Activated CD8-positive, alpha-beta T cell treated with anti-CD3 and anti-CD28 coated beads for 36 hours (primary cell): ENCODE data around the gene PSMD8. TPM values are rescaled to one million over a fixed set of nuclear protein-coding genes. Genes with fewer than 3 reads are reported as not detected.
"Not testable (repeated sequence)": the region's sequence is repeated elsewhere in the genome, so short reads cannot be mapped to it uniquely, and the experiment has no call there.

Experiments used
- ATAC-seq: fragments of 200-7000 bp; cut with Tn5 transposase; one replicate; pipeline ENCODE4 v1.10.0; 2021; ENCODE audit warnings: mild to moderate bottlenecking, moderate library complexity
- CTCF ChIA-PET: fragments of 350-600 bp; sonication (Branson Sonifier 250); formaldehyde crosslinking; loops from one replicate; lab custom pipeline; 2021; ENCODE audit warnings: antibody characterized with exemption; lab: Charles Lee
- POLR2A ChIA-PET: fragments of 350-600 bp; sonication (Branson Sonifier 250); formaldehyde crosslinking; loops from one replicate; lab custom pipeline; 2021; ENCODE audit warnings: antibody characterized with exemption; lab: Charles Lee
- DNase-seq: peaks from one replicate; pipeline ENCODE4 v3.0.0-alpha.2; 2020
- H3K27ac Mint-ChIP-seq: one replicate; pipeline ENCODE4 v1.8.0; 2021; ENCODE audit warnings: mild to moderate bottlenecking, mixed read lengths
- H3K27me3 Mint-ChIP-seq: one replicate; pipeline ENCODE4 v1.8.0; 2021; ENCODE audit warnings: mixed read lengths
- H3K36me3 Mint-ChIP-seq: one replicate; pipeline ENCODE4 v1.8.0; 2021; ENCODE audit warnings: low read depth, mixed read lengths
- H3K4me1 Mint-ChIP-seq: one replicate; pipeline ENCODE4 v1.8.0; 2021; ENCODE audit warnings: low read depth, mixed read lengths
- H3K4me3 Mint-ChIP-seq: one replicate; pipeline ENCODE4 v1.8.0; 2021; ENCODE audit warnings: mild to moderate bottlenecking, moderate library complexity, mixed read lengths
- H3K9me3 Mint-ChIP-seq: one replicate; pipeline ENCODE4 v1.8.0; 2021; ENCODE audit warnings: mixed read lengths
- CTCF ChIP-seq: fragments of 200-600 bp; IDR thresholded peaks from one replicate; pipeline ENCODE4 v1.8.0; 2022; ENCODE audit warnings: antibody characterized with exemption, mild to moderate bottlenecking
- intact Hi-C: fragments of 100-400 bp; cut with micrococcal nuclease; formaldehyde crosslinking; loops from one replicate; pipeline ENCODE4 v1.10.0; 2022
- total RNA-seq, 2 experiments: library from RNA; stranded (reverse); gene quantifications; one replicate each; pipeline ENCODE4 v1.2.3, GENCODE V29; 2021

Gene PSMD8
- total RNA-seq, 2 experiments from 2014 or later: 178 to 191 TPM

DNA sequence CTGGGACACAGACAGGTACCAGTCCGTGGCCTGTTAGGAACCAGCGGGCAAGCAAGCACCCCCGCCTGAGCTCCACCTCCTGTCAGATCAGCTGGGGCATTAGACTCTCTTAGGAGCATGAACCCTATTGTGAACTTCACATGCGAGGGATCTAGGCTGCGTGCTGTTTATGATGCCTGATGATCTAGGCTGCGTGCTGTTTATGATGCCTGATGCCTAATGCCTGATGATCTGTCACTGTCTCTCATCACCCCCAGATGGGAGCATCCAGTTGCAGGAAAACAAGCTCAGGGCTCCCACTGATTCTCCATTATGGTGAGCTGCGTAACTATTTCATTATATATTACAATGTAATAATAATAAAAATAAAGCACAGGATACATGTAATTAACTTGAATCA, 48.1 kb downstream of the PSMD8 start:
- Mint-ChIP-seq H3K4me1 (peaks cover 16% of the 10 kb centered on the region), H3K9me3 (no peaks in the 10 kb centered on the region), H3K36me3 (no peaks in the 10 kb centered on the region), H3K4me3 (no peak overlapping the region), H3K27ac (no peak overlapping the region), H3K27me3 (peaks cover 3% of the 10 kb centered on the region)
- POLR2A ChIA-PET: interaction anchor here (0.6 kb wide), 1 partner anchor 48 kb away, joined by 3 read pairs; the partner anchor contains the start of gene PSMD8
- CTCF ChIA-PET: interaction anchor here (0.8 kb wide), 1 partner anchor 20 kb away, joined by 3 read pairs; the partner anchor contains the start of gene FAM98C
- intact Hi-C loops: no loop called here
- ATAC-seq (no peak), DNase-seq (no peak)
- no peak for TF ChIP-seq CTCF

DNA sequence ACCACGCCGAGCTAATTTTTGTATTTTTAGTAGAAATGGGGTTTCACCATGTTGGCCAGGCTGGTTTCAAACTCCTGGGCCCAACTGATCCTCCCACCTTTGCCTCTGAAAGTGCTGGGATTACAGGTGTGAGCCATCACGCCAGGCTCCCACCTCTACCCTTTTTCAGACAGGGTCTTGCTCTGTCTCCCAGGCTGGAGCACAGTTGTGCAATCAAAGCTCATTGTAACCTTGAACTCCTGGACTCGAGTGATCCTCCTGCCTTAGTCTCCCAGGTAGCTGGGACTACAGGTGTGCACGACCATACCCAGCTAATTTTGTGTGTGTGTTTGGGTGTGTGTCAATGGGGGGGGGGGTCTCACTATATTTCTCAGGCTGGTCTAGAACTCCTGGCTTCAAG, 49.9 kb downstream of the PSMD8 start:
- ATAC-seq: no peak
- Mint-ChIP-seq H3K9me3 (no peaks in the 10 kb centered on the region), H3K4me1 (peaks cover 17% of the 10 kb centered on the region), H3K36me3 (no peaks in the 10 kb centered on the region), H3K27ac (no peak overlapping the region), H3K27me3 (peaks cover 6% of the 10 kb centered on the region), H3K4me3 (no peak overlapping the region)
- POLR2A ChIA-PET: interaction anchor here (0.6 kb wide), 1 partner anchor 38 kb away, joined by 3 read pairs; no protein-coding TSS in a partner anchor
- DNase-seq: no peak
- CTCF ChIA-PET: interaction anchor here (3.5 kb wide), 1 partner anchor 21 kb away, joined by 19 read pairs; the partner anchor contains the start of gene FAM98C
- TF ChIP-seq CTCF: no peak
- intact Hi-C loops: no loop called here

DNA sequence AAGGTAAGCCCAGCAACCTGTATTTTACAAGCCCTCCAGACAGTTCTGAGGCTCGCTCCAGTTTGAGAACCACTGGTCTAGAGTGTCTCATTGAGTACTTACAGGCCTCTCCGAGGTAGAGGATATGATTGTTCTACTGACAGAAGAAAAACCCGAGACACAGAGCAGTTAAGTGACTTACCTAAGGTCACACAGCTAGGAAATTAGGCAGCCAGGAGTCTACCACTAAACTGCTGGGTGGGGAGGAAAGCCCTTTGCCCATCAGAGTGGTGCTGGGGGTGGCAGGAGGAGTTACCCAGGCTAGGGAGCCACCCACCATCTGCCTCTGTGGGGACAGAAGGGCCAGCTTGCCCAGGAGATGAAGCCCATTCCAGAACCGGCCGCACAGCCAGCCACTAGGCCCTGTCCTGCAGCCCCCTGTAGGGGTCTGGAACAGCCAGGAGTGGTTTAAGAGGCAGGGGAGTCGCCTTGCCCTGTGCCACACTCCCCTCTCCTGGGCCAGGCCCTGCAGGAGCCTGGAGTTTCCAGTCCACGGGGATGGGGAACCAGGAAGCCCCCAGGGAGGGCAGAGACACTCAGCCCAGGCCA, 50.9 kb downstream of the PSMD8 start:
- DNase-seq: no peak
- Mint-ChIP-seq H3K27me3 (peaks cover 6% of the 10 kb centered on the region), H3K4me3 (no peak overlapping the region), H3K4me1 (peaks cover 23% of the 10 kb centered on the region), H3K27ac (peak overlapping the region; percentile 18), H3K9me3 (no peaks in the 10 kb centered on the region), H3K36me3 (no peaks in the 10 kb centered on the region)
- TF ChIP-seq CTCF: no peak
- CTCF ChIA-PET: interaction anchor here (3.5 kb wide), 1 partner anchor 23 kb away, joined by 19 read pairs; the partner anchor contains the start of gene FAM98C
- intact Hi-C loops: no loop called here
- POLR2A ChIA-PET: interaction anchor here (1.2 to 1.6 kb wide), 2 partner anchors 10 to 126 kb away, joined by 3 read pairs; no protein-coding TSS in a partner anchor
- ATAC-seq: no peak

DNA sequence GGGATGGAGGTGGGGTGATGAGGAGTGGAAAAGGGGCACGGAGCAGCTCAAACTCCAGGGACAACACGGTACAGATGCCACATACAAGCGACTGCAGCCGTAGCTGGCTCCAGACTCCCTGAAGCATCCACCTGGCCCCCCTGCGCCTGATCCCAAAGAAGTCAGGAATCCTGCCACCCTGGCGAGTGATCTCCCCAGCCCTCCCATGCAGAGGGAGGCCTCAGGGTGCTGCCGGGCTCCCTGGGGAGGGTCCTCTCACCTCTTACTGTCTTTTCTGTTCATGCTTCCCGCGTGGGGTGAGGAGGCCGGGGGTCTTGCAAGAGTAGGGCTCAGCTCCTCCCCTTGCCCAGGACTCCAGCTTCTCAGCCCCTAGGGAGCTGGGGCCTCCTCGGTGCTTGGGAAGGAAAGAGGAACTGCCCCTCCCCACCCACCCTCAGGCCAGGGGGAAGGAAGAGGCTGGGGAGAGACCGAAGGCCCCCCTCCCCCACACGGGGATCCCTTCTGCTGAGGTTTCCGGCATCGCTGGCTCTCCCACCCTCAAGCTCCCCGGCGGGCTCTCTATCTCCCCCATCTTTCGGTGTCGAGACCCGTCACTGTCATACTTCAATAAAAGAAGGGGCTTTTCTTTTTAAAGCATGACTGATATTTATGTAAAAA, 51.6 kb downstream of the PSMD8 start, which contains the start of gene RASGRP4:
Gene RASGRP4 (minus strand): TSS at position 410 of the 657 bp plus-strand sequence. CDS start 128 bp downstream, at position 282.
- no peak within 1 kb of the TSS for H3K4me3 Mint-ChIP-seq
- intact Hi-C loops: no loop called here
- CTCF ChIA-PET: interaction anchor here (0.7 to 3.5 kb wide), 2 partner anchors 12 to 23 kb away, joined by 3 to 19 read pairs; partner anchors contain the start of gene FAM98C
- H3K27ac Mint-ChIP-seq: peak within 1 kb of the TSS; percentile 21
- DNase-seq: peak; percentile 81
- POLR2A ChIA-PET: interaction anchor here (1.2 to 1.6 kb wide), 2 partner anchors 10 to 126 kb away, joined by 3 read pairs; no protein-coding TSS in a partner anchor
- H3K36me3 Mint-ChIP-seq: no peaks in the 10 kb centered on the region
- peak; percentile 67 for ATAC-seq
- no peak for TF ChIP-seq CTCF
- H3K4me1 Mint-ChIP-seq: peaks cover 23% of the 10 kb centered on the region
- H3K9me3 Mint-ChIP-seq: no peaks in the 10 kb centered on the region
- H3K27me3 Mint-ChIP-seq: peaks cover 7% of the 10 kb centered on the region

DNA sequence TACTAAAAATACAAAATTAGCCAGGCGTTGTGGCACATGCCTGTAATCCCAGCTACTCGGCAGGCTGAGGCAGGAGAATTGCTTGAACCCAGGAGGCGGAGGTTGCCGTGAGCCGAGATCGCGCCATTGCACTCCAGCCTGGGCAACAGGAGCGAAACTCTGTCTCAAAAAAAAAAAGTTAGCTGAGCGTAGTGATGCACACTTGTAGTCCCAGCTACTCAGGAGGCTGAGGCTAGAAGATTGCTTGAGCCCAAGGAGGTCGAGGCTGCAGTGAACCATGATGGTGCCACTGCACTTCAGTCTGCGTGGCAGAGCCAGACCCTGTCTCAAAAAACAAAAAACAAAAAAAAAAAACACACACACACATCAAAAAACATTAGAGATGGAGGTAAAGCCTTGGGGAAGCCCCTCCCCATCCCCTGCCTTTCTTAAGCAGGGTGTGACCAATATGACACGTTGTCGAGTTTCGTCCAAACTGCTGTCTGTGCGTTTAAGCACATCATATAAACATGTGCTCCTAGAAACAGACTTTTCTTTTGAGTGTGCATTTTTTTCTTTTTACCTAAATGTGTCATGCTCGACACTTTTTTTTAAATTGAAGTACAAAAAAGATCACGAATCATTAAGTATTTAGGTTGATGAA, 52.8 kb downstream of the PSMD8 start:
- intact Hi-C loops, H3K27me3 Mint-ChIP-seq, H3K9me3 Mint-ChIP-seq, POLR2A ChIA-PET, H3K4me3 Mint-ChIP-seq, H3K36me3 Mint-ChIP-seq: not testable (repeated sequence)
- DNase-seq (peak; percentile 76), ATAC-seq (peak; percentile 65)
- Mint-ChIP-seq H3K4me1 (peaks cover 23% of the 10 kb centered on the region), H3K27ac (peak overlapping the region; percentile 90)
- CTCF ChIA-PET: interaction anchor here (3.5 kb wide), 1 partner anchor 24 kb away, joined by 19 read pairs; the partner anchor contains the start of gene FAM98C
